Tibial artery (tissue), 4 donors: ENCODE data around the gene EXOSC2.

Source experiments
- DNase-seq, 2 donors: peaks; one replicate each; pipeline ENCODE4 v3.0.0-alpha.2; 2019
- H3K27ac ChIP-seq, 2 donors: fragments of 200-600 bp; sonication (generic) in 1 of 2; 1 replicate in 1 of 2; 2 replicates in 1 of 2; pipeline ENCODE4 v1.5.1; 2018 to 2019; ENCODE audit warnings: mild to moderate bottlenecking in 1 of 2
- H3K27me3 ChIP-seq, 2 donors: fragments of 200-600 bp; sonication (generic) in 1 of 2; one replicate each; pipeline versions ENCODE4 v1.5.1 to v1.6.0; 2016 to 2019
- H3K36me3 ChIP-seq, 3 donors: fragments of 200-600 bp; sonication (generic) in 2 of 3; one replicate each; pipeline ENCODE4 v1.5.1; 2016 to 2019; ENCODE audit warnings: mild to moderate bottlenecking in 2 of 3
- H3K4me1 ChIP-seq, 4 donors: fragments of 200-600 bp; sonication (generic) in 2 of 4; 1 replicate in 3 of 4; 2 replicates in 1 of 4; pipeline ENCODE4 v1.5.1; 2016 to 2019
- H3K4me3 ChIP-seq, 2 donors: fragments of 200-600 bp; sonication (generic) in 1 of 2; 1 replicate in 1 of 2; 2 replicates in 1 of 2; pipeline ENCODE4 v1.5.1; 2018 to 2019; ENCODE audit warnings: mild to moderate bottlenecking in 2 of 2
- H3K9me3 ChIP-seq, 3 donors: fragments of 200-600 bp; sonication (generic) in 1 of 3; one replicate each; pipeline ENCODE4 v1.5.1; 2016 to 2019
- CTCF ChIP-seq, 2 experiments: fragments of 200-600 bp in 1 of 2; fragments of 450-650 bp in 1 of 2; IDR thresholded peaks; one replicate each; pipeline ENCODE4 v1.5.1; 2017 to 2019; ENCODE audit warnings: antibody characterized with exemption in 2 of 2, mild to moderate bottlenecking in 1 of 2, moderate library complexity in 1 of 2
- intact Hi-C: fragments of 100-400 bp; cut with DNase I; formaldehyde crosslinking; loops from one replicate; pipeline ENCODE4 v1.15.0; 2023; ENCODE audit warnings: low total_unique reads

Gene EXOSC2

GRCh38 chr9:130669965-130670364 is 23.6 kb upstream of the EXOSC2 start:
- Histone ChIP-seq H3K36me3 (no peaks in the 10 kb centered on the region), H3K27ac (no peak overlapping the region), H3K4me1 (peaks cover 0 to 18% (median 17%) of the 10 kb centered on the region in 4 donors), H3K4me3 (no peak overlapping the region), H3K27me3 (peaks cover 4 to 38% of the 10 kb centered on the region in 2 donors), H3K9me3 (no peaks in the 10 kb centered on the region)
- intact Hi-C loops: no loop called here
- no peak for DNase-seq
- TF ChIP-seq CTCF (IDR thresholded peaks at IDR 0.05): no peak

- no peak for TF ChIP-seq CTCF (IDR thresholded peaks at IDR 0.05)
Observed at GRCh38 chr9:130670644-130671043, 22.9 kb upstream of the EXOSC2 start.

GRCh38 chr9:130672466-130672865 is 21.1 kb upstream of the EXOSC2 start:
- H3K4me3 ChIP-seq: no peak overlapping the region
- H3K36me3 ChIP-seq: no peaks in the 10 kb centered on the region
- TF ChIP-seq CTCF (IDR thresholded peaks at IDR 0.05): no peak
- H3K9me3 ChIP-seq: no peaks in the 10 kb centered on the region
- H3K27ac ChIP-seq: no peak overlapping the region
- intact Hi-C loops: no loop called here
- no peaks in the 10 kb centered on the region for H3K4me1 ChIP-seq
- DNase-seq: no peak
- H3K27me3 ChIP-seq: peaks cover 0 to 15% of the 10 kb centered on the region in 2 donors

More at GRCh38 chr9:130670644-130671043, 22.9 kb upstream of the EXOSC2 start:
- intact Hi-C loops: no loop called here
- Histone ChIP-seq H3K4me3 (no peak overlapping the region), H3K27me3 (peaks cover 4 to 31% of the 10 kb centered on the region in 2 donors), H3K27ac (no peak overlapping the region), H3K9me3 (no peaks in the 10 kb centered on the region), H3K4me1 (peaks cover 0 to 11% (median 10%) of the 10 kb centered on the region in 4 donors), H3K36me3 (no peaks in the 10 kb centered on the region)
- no peak for DNase-seq

GRCh38 chr9:130672933-130673615 is 20.5 kb upstream of the EXOSC2 start:
- no peaks in the 10 kb centered on the region for H3K36me3 ChIP-seq
- intact Hi-C loops: no loop called here
- TF ChIP-seq CTCF (IDR thresholded peaks at IDR 0.05): no peak
- H3K4me1 ChIP-seq: no peaks in the 10 kb centered on the region
- peaks cover 0 to 13% of the 10 kb centered on the region in 2 donors for H3K27me3 ChIP-seq
- no peak for DNase-seq
- no peaks in the 10 kb centered on the region for H3K9me3 ChIP-seq
- H3K27ac ChIP-seq: no peak overlapping the region
- H3K4me3 ChIP-seq: no peak overlapping the region

- DNase-seq: no peak
- Histone ChIP-seq H3K27me3 (peaks cover 0 to 25% of the 10 kb centered on the region in 2 donors), H3K4me1 (no peaks in the 10 kb centered on the region), H3K9me3 (no peaks in the 10 kb centered on the region), H3K27ac (no peak overlapping the region), H3K36me3 (no peaks in the 10 kb centered on the region), H3K4me3 (no peak overlapping the region)
- intact Hi-C loops: no loop called here
- TF ChIP-seq CTCF (IDR thresholded peaks at IDR 0.05): no peak
Observed at GRCh38 chr9:130675396-130675795, 18.2 kb upstream of the EXOSC2 start.
